RKO (cell line): Measurements from ENCODE around the gene EEFSEC.

Source experiments
- DNase-seq: peaks from one replicate; pipeline ENCODE4 v3.0.0-alpha.2; 2016; ENCODE audit warnings: low spot score

Gene EEFSEC

DNA sequence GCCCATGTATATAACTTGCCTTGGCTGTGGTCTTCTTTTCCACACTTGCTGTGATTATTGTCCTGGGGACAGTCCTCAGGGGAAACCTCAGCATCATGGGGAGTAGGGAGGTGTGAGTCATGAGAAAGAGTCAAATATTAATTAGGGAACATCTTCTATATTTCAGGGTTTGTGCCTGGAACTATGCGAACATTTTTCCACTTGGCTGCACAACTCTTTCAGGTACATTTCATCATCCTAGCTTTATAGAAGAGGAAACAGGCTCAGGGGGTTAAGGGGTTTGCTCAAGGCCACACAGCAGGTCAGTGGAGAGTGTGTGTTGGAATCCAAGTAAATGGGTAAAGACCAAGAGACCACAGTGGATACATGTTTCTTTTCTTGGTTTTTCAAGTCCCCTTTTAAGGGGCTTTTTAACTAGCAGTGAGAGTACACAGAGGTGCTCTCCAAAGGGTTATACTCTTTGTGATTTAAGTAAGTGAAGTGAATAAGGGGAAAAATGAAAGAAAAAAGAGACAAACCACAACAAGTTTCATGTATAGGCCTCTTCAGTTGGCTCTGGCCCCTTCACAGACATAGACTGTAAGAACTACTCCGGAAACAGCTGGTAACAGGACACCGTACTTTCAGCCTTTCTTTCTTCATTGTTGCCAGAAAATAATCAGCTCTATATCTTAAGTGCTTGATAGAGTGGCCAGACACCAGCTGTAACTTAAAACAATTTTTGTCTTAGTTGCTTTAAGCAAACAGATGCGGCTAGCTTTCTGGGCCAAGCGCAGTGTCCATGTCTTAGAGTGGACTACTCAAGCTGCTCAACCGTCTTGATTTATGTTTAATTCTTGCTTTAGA lies 64.6 kb downstream of the EEFSEC start:
- DNase-seq, result no peak

- no peak for DNase-seq
Observed at GRCh38 chr3:128218548-128219257, 65.4 kb downstream of the EEFSEC start.

GRCh38 chr3:128221328-128221727 lies 68.0 kb downstream of the EEFSEC start:
- DNase-seq, result no peak

- DNase-seq, result peak; percentile 15
Observed at GRCh38 chr3:128222796-128223385, 69.6 kb downstream of the EEFSEC start.

DNA sequence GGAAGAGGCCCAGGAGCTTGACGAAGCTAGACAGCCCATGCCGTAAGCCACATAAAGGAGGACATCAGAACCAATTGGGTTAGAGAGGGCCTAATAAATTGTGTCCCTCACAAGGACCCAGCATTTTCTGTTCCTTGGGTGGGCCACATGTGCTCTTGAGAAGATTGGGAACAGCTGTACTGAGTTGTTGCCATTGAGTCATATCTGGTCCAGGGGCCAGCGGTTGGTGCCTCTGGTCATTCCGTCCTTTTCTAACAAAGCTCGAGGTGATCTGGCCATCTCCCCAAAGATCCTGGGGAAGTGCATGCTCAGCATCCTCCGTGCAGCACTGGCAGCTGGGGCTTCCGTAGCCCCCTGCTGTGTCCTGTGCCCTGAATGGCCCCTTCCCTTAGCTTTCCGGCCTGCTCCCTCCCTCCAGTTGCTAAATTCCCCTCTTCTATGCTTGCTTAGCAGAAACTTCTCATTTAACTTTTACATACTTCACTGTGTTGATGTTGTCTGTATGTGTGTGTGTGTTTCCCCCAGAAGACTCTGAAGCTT lies 73.0 kb downstream of the EEFSEC start:
- DNase-seq, result no peak

DNA sequence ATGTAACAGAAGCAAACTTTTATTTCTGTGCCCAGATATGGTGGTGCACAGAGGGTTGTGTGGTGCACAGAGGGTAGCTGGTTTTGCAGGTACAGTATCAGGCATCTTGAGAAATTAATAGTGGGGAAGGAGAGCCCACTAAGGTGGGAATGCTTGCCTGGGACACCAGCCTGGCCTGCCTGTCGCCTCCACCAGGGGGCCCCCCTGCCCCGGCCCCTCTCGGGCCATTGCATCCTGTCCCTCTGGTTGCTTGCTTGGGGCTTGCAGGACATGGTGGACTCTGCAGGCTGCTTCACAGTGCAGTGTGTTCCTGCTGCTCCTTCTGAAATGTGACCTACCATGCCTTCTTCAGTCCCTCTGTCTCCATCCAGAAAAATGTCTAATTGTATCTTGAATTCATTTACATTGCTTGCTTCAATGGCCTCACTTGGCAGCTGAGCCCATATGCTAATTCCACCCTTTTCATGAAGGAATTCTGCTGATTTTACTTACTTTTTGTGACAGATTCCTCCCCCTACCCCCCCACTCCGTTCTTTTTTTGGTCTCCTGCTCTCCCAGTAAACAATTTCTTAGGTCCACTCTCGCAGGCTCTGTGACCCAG lies 73.6 kb downstream of the EEFSEC start:
- DNase-seq, result no peak

- no peak for DNase-seq
Observed at GRCh38 chr3:128227507-128227906, 74.2 kb downstream of the EEFSEC start.

GRCh38 chr3:128228366-128228910 lies 75.2 kb downstream of the EEFSEC start:
- no peak for DNase-seq

- DNase-seq, result no peak
Observed at GRCh38 chr3:128229106-128229857, 76.0 kb downstream of the EEFSEC start.

GRCh38 chr3:128231606-128232005 lies 78.3 kb downstream of the EEFSEC start:
- DNase-seq, result no peak

DNA sequence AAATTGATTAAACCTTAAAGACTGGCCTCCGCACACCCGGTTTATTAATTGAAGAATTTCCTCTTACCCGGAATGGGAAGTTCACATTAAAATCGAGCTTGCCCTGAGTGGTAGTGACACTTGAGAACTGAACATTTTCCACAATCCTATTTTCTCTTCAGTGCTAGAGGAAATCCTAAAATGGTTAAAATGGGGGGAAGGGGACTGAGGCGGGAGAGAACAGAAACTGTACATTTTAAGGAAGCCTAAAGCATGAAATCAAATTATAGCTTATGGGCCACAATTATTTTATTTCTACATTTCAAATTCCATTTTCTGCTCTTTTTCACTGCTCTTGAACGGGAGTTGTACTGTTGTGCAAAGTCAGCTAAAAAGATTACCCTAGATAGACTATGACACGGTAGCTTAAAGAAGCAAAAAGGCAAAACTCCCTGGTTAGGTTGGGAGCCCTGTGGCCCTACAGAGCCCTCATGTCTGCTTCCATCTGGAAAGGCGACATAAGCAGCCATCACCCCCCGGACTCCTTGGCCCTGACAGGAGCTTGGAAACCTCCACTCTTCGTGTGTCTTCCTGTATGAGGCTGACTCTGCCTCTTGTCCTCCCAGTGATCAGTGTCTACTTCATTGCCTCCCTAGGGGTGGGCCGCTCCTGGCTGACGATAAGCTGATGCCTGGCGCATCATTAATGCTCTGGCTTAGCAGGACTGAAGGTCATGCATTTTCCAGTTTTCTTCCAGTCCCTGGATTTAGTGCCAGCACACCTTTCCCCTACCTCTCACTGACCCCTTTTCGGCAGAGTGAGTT lies 79.3 kb downstream of the EEFSEC start:
- DNase-seq, result no peak

DNA sequence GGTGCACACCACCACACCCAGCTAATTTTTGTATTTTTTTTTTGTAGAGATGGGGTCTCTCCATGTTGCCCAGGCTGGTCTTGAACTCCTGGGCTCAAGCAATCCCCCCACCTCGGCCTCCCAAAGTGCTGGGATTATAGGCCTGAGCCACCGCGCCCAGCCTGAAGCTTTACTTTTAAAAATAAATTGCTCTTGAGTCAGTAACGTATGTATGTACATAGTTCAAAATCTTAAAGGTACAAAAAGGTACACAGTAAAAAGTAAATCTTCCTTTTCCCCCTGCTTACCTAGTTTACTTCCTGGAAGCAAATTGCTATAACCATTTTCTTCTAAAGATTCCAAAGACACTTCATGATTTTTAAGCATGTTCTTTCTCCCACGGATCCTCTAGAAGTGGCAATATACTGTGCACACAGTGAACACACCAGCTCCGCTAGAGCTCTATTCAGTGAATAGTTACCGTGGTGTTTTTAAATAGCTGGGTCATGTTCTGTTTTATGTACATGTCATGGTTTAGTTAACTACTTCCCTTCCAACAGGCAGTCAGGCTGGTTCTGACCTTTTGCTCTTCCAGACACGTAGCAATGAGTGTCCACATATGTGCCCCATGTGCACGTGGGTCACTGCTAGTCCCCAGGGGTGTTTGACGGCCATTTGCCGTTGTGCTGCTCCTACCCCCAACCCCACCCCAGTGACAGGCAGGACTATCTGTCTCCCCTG lies 82.1 kb downstream of the EEFSEC start:
- DNase-seq, result no peak

DNA sequence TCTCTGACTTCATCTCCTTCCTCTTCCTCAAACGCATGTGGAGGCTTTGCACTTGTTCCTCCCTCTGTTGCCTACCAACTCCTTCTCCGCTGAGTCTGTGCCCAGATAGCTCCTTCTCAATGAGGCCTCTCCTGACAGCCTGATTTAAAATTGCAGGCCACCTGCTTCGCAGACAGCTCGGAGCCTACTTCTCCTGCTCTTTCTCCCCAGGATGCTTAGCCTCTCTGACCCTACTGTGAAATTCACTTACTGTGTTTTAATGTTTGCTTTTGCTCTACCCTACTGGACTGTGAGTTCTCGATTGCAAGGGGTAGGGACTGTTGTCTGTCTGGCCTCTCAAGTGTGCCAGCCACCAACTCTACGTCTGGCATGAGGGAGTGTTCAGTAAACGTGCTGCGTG lies 83.4 kb downstream of the EEFSEC start:
- DNase-seq, result no peak

GRCh38 chr3:128237348-128238183 lies 84.3 kb downstream of the EEFSEC start:
- no peak for DNase-seq

DNA sequence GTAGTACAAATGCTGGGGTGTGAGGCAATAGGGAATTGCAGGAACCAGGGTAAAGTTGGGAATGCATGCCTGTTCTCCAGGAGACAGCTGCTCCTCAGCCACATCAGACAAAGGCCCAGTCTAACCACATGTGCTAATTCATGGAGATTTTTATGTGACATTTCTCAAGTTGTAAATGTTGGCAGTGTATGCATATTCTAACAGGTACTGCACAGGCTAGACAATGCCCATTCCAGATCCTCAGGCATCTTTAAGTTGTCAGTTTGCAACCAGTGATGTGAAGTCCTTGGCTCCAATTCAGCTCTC lies 84.9 kb downstream of the EEFSEC start:
- DNase-seq, result no peak

DNA sequence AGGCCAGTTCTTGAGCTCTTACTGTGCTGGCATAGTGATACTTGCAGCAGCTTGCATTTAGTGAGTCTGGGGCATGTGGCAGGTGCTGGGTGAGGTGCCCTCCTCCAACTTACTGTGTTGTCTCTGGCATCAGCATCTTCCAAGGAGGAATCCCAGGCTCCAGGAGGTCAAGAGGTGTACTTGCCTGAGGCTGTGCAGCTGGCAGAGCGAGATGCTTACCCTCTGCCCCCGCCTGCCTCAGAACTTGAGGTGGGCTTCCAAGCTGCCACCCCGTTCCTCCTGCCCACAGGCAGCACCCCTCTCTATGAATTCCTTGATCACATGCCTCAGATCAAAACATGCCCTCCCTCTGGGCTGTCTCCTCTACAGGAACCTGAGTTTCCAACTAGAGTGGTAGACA lies 86.0 kb downstream of the EEFSEC start:
- no peak for DNase-seq

DNA sequence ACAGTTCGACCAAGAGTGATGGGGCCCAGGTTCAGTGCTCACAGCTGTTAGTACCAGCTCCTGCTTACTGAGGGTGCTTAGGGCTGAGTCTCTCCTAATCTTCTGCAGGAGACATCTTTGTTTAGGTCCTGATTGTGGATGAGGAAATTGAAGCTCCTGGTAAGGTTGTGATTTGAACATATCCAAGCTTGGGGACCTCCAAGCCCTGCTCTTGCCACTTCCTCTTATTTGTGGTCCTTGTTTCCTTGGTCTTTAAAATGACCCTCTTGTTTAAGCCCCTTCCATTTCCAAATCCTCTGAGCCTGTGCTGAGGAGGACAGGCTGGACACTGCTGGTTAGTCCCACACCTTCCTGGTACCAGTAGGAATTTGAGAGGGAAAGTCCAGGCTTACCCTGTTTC lies 87.0 kb downstream of the EEFSEC start:
- DNase-seq, result no peak

GRCh38 chr3:128241741-128242140 lies 88.5 kb downstream of the EEFSEC start:
- DNase-seq, result no peak
